GM12878 (cell line): ENCODE measurements around the gene RGS6. TPM values are rescaled to one million over a fixed set of nuclear protein-coding genes. Genes with fewer than 3 reads are reported as not detected.

ENCODE experiments used
- BMI1 ChIP-seq: fragments of 450-650 bp; IDR thresholded peaks from 2 replicates; pipeline ENCODE4 v1.6.1; 2016; ENCODE audit warnings: mild to moderate bottlenecking, moderate library complexity, borderline replicate concordance
- ETV6 ChIP-seq, 2 experiments: fragments of 450-650 bp in 1 of 2; IDR thresholded peaks in 1 of 2; conservative IDR thresholded peaks in 1 of 2; 2 replicates each; pipeline ENCODE4 v1.6.1; 2014; ENCODE audit warnings: antibody characterized with exemption in 1 of 2, borderline replicate concordance in 1 of 2, low read depth in 1 of 2, mild to moderate bottlenecking in 1 of 2, moderate library complexity in 1 of 2
- STAT3 ChIP-seq: IDR thresholded peaks from 2 replicates; pipeline ENCODE4 v1.6.1; 2011; ENCODE audit warnings: low read depth, low read length, improper control_type of control experiment
- TAF1 ChIP-seq: IDR thresholded peaks from 2 replicates; pipeline ENCODE4 v1.6.1; 2011; ENCODE audit warnings: mild to moderate bottlenecking, low read depth, low read length, borderline replicate concordance
- polyA plus RNA-seq, 11 experiments: library from polyadenylated mRNA; depleted of rRNA in 4 of 11; unstranded in 6 of 11; stranded (reverse) in 5 of 11; fragments of >200 nt; fragmentation: Nextera tagmentation in 4 of 11; fragmentation: Illumina TruSeq in 1 of 11; extraction: Ambion mirVana in 4 of 11; extraction: Trizol in 1 of 11; gene quantifications; 1 replicate in 1 of 11; 2 replicates in 10 of 11; pipeline versions ENCODE4 v1.2.1 to v1.2.3, GENCODE V29; 2011 to 2016; ENCODE audit warnings: inconsistent platforms in 2 of 11, missing spikeins in 2 of 11, low read depth in 1 of 11
- total RNA-seq, 4 experiments: library from RNA; depleted of rRNA in 3 of 4; stranded (reverse); fragments of >200 nt in 3 of 4; fragmentation: Illumina TruSeq in 1 of 4; extraction: Trizol in 1 of 4; gene quantifications; 2 replicates each; pipeline versions ENCODE4 v1.2.1 to v1.2.3, GENCODE V29; 2013 to 2021
- TF ChIP-seq, protein P1 (sequence below): IDR thresholded peaks from 2 replicates; pipeline ENCODE4 v1.6.1; 2011; ENCODE audit warnings: low read depth, low read length, improper control_type of control experiment, borderline replicate concordance
- TF ChIP-seq, protein P2 (sequence below): fragments of 450-650 bp; IDR thresholded peaks from 2 replicates; pipeline ENCODE4 v1.6.1; 2017; ENCODE audit warnings: low read depth, mild to moderate bottlenecking, moderate library complexity
- TF ChIP-seq, protein P3 (sequence below): fragments of 450-650 bp; IDR thresholded peaks from 2 replicates; pipeline ENCODE4 v1.6.1; 2018; ENCODE audit warnings: borderline replicate concordance, mild to moderate bottlenecking; ENCODE audit not compliant: partially characterized antibody

Gene RGS6
- total and polyA plus RNA-seq, 10 of the 15 experiments (the other 5 are each of a cell fraction or from before 2014, with no cell fraction given): 3.9 to 18.1 (median 12.4) TPM

DNA sequence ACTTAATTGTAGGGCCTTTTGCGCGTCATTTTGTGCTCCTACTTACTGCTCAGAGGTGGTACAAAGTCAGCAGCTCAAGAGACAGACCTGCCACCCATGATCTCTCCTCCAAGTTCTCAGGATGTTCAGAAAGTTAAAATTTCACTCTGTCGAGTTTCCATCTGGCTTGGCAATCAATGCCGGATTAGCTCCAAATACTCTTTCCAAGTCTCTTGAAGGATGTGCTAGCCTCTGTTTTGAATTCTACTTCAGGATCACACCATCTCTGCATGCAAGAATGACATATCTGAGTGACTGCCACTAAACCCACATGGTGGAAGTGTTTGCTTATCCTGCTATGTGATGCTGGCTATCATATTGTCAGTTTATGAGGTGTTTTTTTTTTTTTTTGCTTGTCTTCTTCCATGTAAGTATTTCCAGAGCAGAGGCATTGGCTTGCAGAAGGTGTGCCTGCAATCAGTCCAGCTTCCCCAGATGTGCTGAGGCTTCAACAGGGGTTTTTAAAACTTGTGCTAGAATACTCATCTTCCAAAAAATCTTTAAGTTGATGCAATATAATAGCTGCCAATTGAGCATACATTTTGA, 125.6 kb downstream of the RGS6 start (continued):
- TF ChIP-seq, protein P1, sequence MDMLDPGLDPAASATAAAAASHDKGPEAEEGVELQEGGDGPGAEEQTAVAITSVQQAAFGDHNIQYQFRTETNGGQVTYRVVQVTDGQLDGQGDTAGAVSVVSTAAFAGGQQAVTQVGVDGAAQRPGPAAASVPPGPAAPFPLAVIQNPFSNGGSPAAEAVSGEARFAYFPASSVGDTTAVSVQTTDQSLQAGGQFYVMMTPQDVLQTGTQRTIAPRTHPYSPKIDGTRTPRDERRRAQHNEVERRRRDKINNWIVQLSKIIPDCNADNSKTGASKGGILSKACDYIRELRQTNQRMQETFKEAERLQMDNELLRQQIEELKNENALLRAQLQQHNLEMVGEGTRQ: no peak
- no peak for TF ChIP-seq ETV6 (conservative IDR thresholded peaks at IDR 0.05 in 1 of 2, IDR thresholded peaks at IDR 0.05 in 1 of 2; ENCODE audit: borderline replicate concordance in 1 of 2, low read depth in 1 of 2)
- TF ChIP-seq, protein P2, sequence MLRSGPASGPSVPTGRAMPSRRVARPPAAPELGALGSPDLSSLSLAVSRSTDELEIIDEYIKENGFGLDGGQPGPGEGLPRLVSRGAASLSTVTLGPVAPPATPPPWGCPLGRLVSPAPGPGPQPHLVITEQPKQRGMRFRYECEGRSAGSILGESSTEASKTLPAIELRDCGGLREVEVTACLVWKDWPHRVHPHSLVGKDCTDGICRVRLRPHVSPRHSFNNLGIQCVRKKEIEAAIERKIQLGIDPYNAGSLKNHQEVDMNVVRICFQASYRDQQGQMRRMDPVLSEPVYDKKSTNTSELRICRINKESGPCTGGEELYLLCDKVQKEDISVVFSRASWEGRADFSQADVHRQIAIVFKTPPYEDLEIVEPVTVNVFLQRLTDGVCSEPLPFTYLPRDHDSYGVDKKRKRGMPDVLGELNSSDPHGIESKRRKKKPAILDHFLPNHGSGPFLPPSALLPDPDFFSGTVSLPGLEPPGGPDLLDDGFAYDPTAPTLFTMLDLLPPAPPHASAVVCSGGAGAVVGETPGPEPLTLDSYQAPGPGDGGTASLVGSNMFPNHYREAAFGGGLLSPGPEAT: no peak
- TF ChIP-seq TAF1: no peak
- TF ChIP-seq, protein P3, sequence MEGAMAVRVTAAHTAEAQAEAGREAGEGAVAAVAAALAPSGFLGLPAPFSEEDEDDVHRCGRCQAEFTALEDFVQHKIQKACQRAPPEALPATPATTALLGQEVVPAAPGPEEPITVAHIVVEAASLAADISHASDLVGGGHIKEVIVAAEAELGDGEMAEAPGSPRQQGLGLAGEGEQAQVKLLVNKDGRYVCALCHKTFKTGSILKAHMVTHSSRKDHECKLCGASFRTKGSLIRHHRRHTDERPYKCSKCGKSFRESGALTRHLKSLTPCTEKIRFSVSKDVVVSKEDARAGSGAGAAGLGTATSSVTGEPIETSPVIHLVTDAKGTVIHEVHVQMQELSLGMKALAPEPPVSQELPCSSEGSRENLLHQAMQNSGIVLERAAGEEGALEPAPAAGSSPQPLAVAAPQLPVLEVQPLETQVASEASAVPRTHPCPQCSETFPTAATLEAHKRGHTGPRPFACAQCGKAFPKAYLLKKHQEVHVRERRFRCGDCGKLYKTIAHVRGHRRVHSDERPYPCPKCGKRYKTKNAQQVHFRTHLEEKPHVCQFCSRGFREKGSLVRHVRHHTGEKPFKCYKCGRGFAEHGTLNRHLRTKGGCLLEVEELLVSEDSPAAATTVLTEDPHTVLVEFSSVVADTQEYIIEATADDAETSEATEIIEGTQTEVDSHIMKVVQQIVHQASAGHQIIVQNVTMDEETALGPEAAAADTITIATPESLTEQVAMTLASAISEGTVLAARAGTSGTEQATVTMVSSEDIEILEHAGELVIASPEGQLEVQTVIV: no peak
- TF ChIP-seq STAT3: no peak
- TF ChIP-seq BMI1: no peak
- TF ChIP-seq, all 136 proteins: peak for 0
